DND-41 (cell line): Measurements from ENCODE around the gene DMPK.

Experiments used
- ATAC-seq: fragments of 200-7000 bp; cut with Tn5 transposase; 3 replicates; pipeline ENCODE4 v1.9.1; 2021; ENCODE audit warnings: low read depth; ENCODE audit not compliant: insufficient read depth
- DNase-seq: peaks from one replicate; pipeline ENCODE4 v3.0.0-alpha.2; 2020
- H2AFZ ChIP-seq: 2 replicates; pipeline ENCODE4 v1.6.0; 2012; ENCODE audit warnings: low read depth, low read length
- H3K27ac ChIP-seq: 2 replicates; pipeline ENCODE4 v1.5.1; 2012; ENCODE audit warnings: low read length, inconsistent platforms
- H3K27me3 ChIP-seq: fragments of 200-600 bp; sonication (generic); 2 replicates; pipeline ENCODE4 v1.6.0; 2012; ENCODE audit warnings: low read length, mild to moderate bottlenecking, inconsistent platforms; ENCODE audit not compliant: insufficient read depth, poor library complexity
- H3K36me3 ChIP-seq: 2 replicates; pipeline ENCODE4 v1.5.1; 2012; ENCODE audit warnings: low read length, inconsistent platforms; ENCODE audit not compliant: insufficient read depth
- H3K4me1 ChIP-seq: 2 replicates; pipeline ENCODE4 v1.5.1; 2012; ENCODE audit warnings: mild to moderate bottlenecking, low read length; ENCODE audit not compliant: insufficient read depth
- H3K4me2 ChIP-seq: 2 replicates; pipeline ENCODE4 v1.6.0; 2012; ENCODE audit warnings: mild to moderate bottlenecking, moderate library complexity, low read length, inconsistent platforms; ENCODE audit not compliant: insufficient read depth
- H3K4me3 ChIP-seq, 2 experiments: fragments of 200-600 bp in 1 of 2; shearing (Covaris generic) in 1 of 2; 2 replicates each; pipeline ENCODE4 v1.5.1; 2012 to 2016; ENCODE audit warnings: inconsistent platforms in 2 of 2, low read length in 2 of 2, mild to moderate bottlenecking in 2 of 2, low read depth in 1 of 2, moderate library complexity in 1 of 2
- H3K79me2 ChIP-seq: 2 replicates; pipeline ENCODE4 v1.6.0; 2012; ENCODE audit warnings: low read length, inconsistent platforms; ENCODE audit not compliant: insufficient read depth
- H3K9ac ChIP-seq: 2 replicates; pipeline ENCODE4 v1.6.0; 2012; ENCODE audit warnings: low read depth, mild to moderate bottlenecking, inconsistent platforms, low read length, moderate library complexity
- H3K9me3 ChIP-seq: 2 replicates; pipeline ENCODE4 v1.5.1; 2012; ENCODE audit warnings: low read length, moderate library complexity, mild to moderate bottlenecking, inconsistent platforms; ENCODE audit not compliant: insufficient read depth, severe bottlenecking
- H4K20me1 ChIP-seq: 2 replicates; pipeline ENCODE4 v1.6.0; 2012; ENCODE audit warnings: low read length; ENCODE audit not compliant: insufficient read depth
- EZH2 ChIP-seq: IDR thresholded peaks from 3 replicates; pipeline ENCODE4 v1.6.1; 2012; ENCODE audit warnings: borderline replicate concordance, low read depth, mild to moderate bottlenecking, moderate library complexity, low read length, inconsistent platforms; ENCODE audit not compliant: severe bottlenecking
- TF ChIP-seq, protein P1 (sequence below): IDR thresholded peaks from 2 replicates; pipeline ENCODE4 v1.5.1; 2012; ENCODE audit warnings: borderline replicate concordance, low read length, moderate library complexity, mild to moderate bottlenecking; ENCODE audit not compliant: poor library complexity, severe bottlenecking; ENCODE audit errors: extremely low read depth

The DMPK gene

GRCh38 chr19:45814166-45814780, 32.0 kb upstream of the DMPK start:
- H3K9me3 ChIP-seq = no peaks in the 10 kb centered on the region
- no peak overlapping the region for H3K4me3 ChIP-seq
- H4K20me1 ChIP-seq = peaks cover 9% of the 10 kb centered on the region; the same call in 1 of the 2 replicates
- TF ChIP-seq, protein P1, sequence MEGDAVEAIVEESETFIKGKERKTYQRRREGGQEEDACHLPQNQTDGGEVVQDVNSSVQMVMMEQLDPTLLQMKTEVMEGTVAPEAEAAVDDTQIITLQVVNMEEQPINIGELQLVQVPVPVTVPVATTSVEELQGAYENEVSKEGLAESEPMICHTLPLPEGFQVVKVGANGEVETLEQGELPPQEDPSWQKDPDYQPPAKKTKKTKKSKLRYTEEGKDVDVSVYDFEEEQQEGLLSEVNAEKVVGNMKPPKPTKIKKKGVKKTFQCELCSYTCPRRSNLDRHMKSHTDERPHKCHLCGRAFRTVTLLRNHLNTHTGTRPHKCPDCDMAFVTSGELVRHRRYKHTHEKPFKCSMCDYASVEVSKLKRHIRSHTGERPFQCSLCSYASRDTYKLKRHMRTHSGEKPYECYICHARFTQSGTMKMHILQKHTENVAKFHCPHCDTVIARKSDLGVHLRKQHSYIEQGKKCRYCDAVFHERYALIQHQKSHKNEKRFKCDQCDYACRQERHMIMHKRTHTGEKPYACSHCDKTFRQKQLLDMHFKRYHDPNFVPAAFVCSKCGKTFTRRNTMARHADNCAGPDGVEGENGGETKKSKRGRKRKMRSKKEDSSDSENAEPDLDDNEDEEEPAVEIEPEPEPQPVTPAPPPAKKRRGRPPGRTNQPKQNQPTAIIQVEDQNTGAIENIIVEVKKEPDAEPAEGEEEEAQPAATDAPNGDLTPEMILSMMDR = no peak
- TF ChIP-seq EZH2 = no peak
- H3K4me2 ChIP-seq = no peak overlapping the region
- peaks cover 23% of the 10 kb centered on the region for H3K4me1 ChIP-seq
- H3K27ac ChIP-seq = no peak overlapping the region
- ATAC-seq = no peak
- H3K27me3 ChIP-seq = no peaks in the 10 kb centered on the region
- no peak overlapping the region for H2AFZ ChIP-seq
- no peaks in the 10 kb centered on the region for H3K79me2 ChIP-seq
- H3K36me3 ChIP-seq = peaks cover 31% of the 10 kb centered on the region
- no peak overlapping the region for H3K9ac ChIP-seq
- DNase-seq = no peak

GRCh38 chr19:45812297-45812696, 30.0 kb upstream of the DMPK start:
- Histone ChIP-seq H3K4me1 (peaks cover 18% of the 10 kb centered on the region), H3K4me2 (no peak overlapping the region), H3K9me3 (no peaks in the 10 kb centered on the region), H3K27me3 (no peaks in the 10 kb centered on the region), H3K79me2 (no peaks in the 10 kb centered on the region), H3K4me3 (no peak overlapping the region), H3K36me3 (peaks cover 17% of the 10 kb centered on the region), H3K9ac (no peak overlapping the region), H3K27ac (no peak overlapping the region), H2AFZ (no peak overlapping the region), H4K20me1 (peaks cover 2% of the 10 kb centered on the region; the same call in 1 of the 2 replicates)
- no peak for DNase-seq
- no peak for TF ChIP-seq EZH2
- TF ChIP-seq, protein P1 = no peak
- no peak for ATAC-seq

GRCh38 chr19:45809643-45810159, 27.4 kb upstream of the DMPK start:
- Histone ChIP-seq H3K4me2 (no peak overlapping the region), H3K36me3 (peaks cover 2% of the 10 kb centered on the region; the same call in 1 of the 2 replicates), H3K27me3 (no peaks in the 10 kb centered on the region), H3K9me3 (no peaks in the 10 kb centered on the region), H3K9ac (no peak overlapping the region; the same call in 1 of the 2 replicates), H4K20me1 (no peaks in the 10 kb centered on the region), H2AFZ (no peak overlapping the region), H3K27ac (peak overlapping the region; percentile 50), H3K79me2 (no peaks in the 10 kb centered on the region), H3K4me3 (no peak overlapping the region), H3K4me1 (peaks cover 17% of the 10 kb centered on the region)
- TF ChIP-seq, protein P1 = no peak
- no peak for TF ChIP-seq EZH2
- ATAC-seq (peak; percentile 87), DNase-seq (peak; percentile 81)
